ENCODE data around the gene PKNOX2.

PKNOX2 gene, protein sequence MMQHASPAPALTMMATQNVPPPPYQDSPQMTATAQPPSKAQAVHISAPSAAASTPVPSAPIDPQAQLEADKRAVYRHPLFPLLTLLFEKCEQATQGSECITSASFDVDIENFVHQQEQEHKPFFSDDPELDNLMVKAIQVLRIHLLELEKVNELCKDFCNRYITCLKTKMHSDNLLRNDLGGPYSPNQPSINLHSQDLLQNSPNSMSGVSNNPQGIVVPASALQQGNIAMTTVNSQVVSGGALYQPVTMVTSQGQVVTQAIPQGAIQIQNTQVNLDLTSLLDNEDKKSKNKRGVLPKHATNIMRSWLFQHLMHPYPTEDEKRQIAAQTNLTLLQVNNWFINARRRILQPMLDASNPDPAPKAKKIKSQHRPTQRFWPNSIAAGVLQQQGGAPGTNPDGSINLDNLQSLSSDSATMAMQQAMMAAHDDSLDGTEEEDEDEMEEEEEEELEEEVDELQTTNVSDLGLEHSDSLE

GRCh38 chr11:125164422-125165110 lies at the start of gene PKNOX2:
Gene PKNOX2, plus strand, starts transcription at chr11:125164751. Its CDS starts 186,555 bp downstream, at chr11:125351306.
- no peak for DNase-seq (ENCODE audit: low read depth)

- no peak for DNase-seq (ENCODE audit: low read depth)
Observed at GRCh38 chr11:125117429-125117828, 47.1 kb upstream of the PKNOX2 start.

DNA sequence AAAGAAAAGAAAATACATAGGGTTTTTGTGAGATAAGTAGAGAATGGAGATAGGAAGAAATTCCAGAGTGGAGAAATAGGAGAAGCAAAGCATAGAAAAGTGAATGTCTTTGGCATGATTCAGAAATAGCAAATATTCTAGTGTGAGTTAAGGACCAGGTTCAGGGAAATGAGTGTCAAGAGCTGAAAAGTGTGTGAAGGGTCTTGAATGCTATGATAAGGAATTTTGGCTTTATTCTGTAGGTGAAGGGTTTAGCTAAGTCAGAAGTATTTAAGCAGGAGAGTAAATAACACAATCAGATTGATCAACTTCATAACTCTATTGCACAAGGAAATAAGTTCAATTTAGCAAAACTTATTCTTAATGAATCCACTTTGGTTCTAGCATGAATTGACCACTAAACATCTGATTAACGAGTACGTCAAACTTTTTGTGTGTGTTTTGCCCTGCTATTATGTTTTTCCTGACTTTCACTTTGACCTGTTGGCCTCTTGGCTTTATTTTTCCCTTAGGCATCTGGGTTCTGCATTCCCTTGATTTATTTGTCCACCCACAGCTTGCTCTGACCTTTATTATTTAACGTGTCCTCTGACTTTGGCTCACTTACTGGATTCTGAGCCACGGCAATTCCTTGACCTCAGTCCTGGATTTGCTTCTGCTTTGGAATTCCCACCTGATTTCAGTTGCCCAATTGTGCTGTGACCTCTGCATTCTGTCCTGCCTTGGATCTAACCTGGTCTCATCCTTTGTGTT lies 41.2 kb upstream of the PKNOX2 start:
- DNase-seq (ENCODE audit: low read depth) = no peak

- no peak for DNase-seq (ENCODE audit: low read depth)
Observed at GRCh38 chr11:125123947-125124617, 40.5 kb upstream of the PKNOX2 start.

GRCh38 chr11:125124618-125124992 lies 39.9 kb upstream of the PKNOX2 start:
- DNase-seq (ENCODE audit: low read depth) = no peak

DNA sequence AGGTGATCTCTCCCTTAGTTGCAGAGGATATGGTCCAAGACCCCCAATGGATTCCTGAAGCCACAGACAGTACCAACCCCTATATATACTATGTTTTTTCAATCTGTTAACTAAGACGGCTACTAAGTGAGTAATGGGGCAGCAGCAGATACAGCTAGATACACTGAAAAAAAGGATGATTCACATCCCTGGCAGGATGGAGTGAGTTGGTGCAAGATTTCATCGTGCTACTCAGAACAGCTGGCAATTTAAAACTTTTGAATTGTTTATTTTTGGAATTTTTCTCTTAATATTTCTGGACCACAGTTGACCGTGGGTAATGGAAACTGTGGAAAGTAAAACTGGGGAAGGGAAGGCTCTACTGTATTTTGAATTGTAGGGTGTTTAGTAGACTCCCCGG lies 36.1 kb upstream of the PKNOX2 start:
- DNase-seq (ENCODE audit: low read depth) = peak; percentile 17

DNA sequence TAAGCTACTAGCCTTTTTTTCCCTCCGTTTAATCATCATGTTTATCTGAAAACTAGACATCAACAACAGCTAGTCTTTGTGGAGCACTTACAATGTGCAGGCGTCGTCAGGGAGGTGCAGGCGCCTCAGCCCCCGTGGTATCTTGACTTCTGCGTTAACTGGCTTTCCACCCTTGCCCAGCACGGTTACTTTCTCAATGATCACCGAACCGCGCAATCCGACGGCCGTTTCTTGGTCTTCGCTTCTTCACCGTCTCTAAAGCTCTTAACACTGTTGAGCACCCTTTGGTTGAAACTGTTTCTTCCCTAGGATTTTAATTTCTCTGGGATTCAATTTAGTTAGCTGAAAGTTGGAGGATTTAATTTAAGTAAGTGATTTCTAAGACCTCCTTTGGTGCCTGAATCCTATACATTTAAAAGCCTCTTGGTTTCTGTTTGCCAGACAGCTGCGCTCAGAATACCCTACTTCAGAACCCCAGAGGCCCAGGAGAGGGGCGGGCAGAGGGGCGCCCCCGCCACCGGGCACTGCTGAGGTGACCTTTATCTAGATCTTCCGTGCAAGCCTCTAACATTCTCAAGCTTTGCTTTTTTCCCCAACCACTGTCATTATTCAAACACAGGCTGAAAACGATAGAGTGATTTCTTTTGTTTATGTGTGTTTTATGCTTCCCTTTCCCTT lies 35.1 kb upstream of the PKNOX2 start:
- no peak for DNase-seq (ENCODE audit: low read depth)

- no peak for DNase-seq (ENCODE audit: low read depth)
Observed at GRCh38 chr11:125132071-125132470, 32.5 kb upstream of the PKNOX2 start.

DNA sequence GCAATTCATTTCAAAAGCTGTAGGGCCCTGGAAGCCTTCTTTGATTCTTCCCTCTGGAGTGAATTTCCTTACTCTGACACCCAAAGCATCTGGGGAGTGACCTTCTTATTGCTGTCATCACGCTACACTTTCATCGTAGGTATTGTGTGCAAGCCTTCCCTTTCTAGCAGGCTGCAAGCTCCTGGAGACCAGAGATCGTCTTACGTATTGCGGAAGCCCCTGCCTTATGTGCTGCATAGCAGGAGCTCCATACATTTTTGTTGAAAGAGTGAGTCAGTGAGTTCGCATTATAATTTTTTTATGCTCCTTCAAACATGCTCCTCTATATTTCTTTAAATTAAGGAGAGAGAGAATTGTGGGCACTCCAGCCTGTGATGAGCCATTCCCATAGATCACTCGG lies 32.0 kb upstream of the PKNOX2 start:
- no peak for DNase-seq (ENCODE audit: low read depth)

- no peak for DNase-seq (ENCODE audit: low read depth)
Observed at GRCh38 chr11:125136001-125136400, 28.6 kb upstream of the PKNOX2 start.

- no peak for DNase-seq (ENCODE audit: low read depth)
Observed at GRCh38 chr11:125138966-125139365, 25.6 kb upstream of the PKNOX2 start.

- DNase-seq (ENCODE audit: low read depth) = no peak
Observed at GRCh38 chr11:125139778-125140177, 24.8 kb upstream of the PKNOX2 start.

- DNase-seq (ENCODE audit: low read depth) = no peak
Observed at GRCh38 chr11:125140233-125140632, 24.3 kb upstream of the PKNOX2 start.

- no peak for DNase-seq (ENCODE audit: low read depth)
Observed at GRCh38 chr11:125141178-125141577, 23.4 kb upstream of the PKNOX2 start.

DNA sequence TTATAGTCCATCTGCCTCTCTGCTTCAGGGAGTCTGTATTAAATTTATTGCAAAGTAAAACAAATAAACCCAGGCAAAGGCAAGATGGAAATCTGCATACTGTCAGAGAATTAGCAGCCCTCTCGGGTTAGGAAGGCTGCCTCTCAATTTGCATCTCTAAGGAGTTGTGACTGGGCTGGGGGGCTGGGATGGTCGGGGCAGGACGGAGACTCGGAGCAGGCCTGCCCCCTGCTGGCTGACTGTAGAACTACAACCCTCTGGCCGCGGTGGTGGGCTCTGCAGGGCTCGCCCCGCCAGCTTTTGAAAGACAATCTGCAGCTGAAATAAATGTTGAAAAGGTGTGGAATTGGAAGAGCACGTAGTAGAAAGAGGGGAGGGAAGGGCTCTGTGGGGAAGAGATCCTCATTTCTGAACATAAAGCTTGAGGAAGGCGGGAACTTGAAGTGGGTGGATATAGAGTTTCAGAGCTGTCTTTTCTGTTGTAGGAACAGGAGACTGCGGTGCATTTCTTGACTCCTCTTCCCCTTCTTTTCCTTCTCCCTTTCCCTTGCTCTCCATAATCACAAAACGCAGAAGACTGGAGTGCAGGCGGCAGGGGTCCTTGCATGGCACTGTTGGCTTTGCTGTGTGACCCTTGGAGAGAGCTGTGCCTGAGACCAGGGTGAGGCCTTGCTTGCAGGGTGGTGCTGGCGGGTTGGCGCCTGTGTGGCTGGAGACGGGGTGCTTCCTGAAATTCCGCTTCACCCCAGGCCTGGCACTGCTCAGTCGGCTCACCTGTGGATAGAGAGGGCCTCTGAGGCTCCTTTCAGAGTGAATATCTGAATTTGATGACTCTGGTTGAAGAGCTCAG lies 22.6 kb upstream of the PKNOX2 start:
- DNase-seq (ENCODE audit: low read depth) = no peak

GRCh38 chr11:125146232-125146631 lies 18.3 kb upstream of the PKNOX2 start:
- DNase-seq (ENCODE audit: low read depth) = no peak

DNA sequence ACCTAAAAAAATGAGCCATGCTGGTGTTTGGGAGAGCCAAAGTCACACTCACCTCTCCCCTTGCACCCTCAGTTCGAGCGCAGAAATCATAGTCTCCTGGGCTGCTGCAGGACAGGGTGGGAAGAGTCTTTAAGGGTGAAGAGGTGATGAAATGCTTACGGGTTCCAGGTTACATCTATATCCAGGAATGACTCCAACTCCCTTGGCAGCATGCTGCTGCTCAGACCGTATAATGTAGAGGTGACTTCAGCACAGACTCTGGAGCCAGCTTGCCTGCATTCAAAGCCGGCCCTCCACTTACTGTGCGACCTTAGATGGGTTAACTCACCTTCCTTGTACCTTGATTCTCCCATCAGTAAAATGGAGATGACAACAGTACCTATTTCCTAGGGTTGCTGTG lies 17.3 kb upstream of the PKNOX2 start:
- DNase-seq (ENCODE audit: low read depth) = no peak

GRCh38 chr11:125148011-125148410 lies 16.5 kb upstream of the PKNOX2 start:
- DNase-seq (ENCODE audit: low read depth) = no peak

- no peak for DNase-seq (ENCODE audit: low read depth)
Observed at GRCh38 chr11:125148743-125149142, 15.8 kb upstream of the PKNOX2 start.

DNA sequence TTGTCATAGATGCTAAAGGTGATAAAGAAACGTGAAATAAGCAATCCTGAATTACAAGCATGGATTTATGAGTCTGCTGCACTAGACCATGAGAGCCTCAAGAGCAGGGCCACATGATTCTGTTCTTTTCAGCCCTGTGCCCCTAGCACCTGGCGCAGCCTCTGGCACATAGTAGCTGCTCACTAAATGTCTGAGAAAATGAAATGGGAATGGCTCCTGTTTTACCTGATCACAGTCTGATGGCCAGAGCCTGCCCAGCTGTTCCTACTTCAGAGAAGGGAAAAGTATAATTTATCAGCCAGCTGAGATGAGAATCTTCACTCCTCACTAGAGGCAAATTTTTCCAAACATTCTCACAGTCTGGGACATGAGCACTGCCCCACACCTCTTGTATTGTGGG lies 10.7 kb upstream of the PKNOX2 start:
- DNase-seq (ENCODE audit: low read depth) = no peak

Measured in GM04503 (cell line).